ENCODE measurements around the gene SPECC1.
"Not testable (repeated sequence)": the region's sequence is repeated elsewhere in the genome, so short reads cannot be mapped to it uniquely, and the experiment has no call there.

The SPECC1 gene

GRCh38 chr17:20315821-20316220 is 306.7 kb downstream of the SPECC1 start:
- Histone ChIP-seq H3K27ac (ENCODE audit: low read depth, low read length, poor library complexity, severe bottlenecking) (no peak overlapping the region), H3K36me3 (ENCODE audit: insufficient read depth, low read length) (no peaks in the 10 kb centered on the region), H3K4me3 (ENCODE audit: low read depth, low read length, poor library complexity, severe bottlenecking) (no peak overlapping the region), H3K9me2 (ENCODE audit: low read depth, low read length) (no peaks in the 10 kb centered on the region), H3K27me3 (ENCODE audit: insufficient read depth, low read length) (no peaks in the 10 kb centered on the region), H3K4me1 (ENCODE audit: insufficient read depth, low read length, severe bottlenecking) (no peaks in the 10 kb centered on the region), H4K20me1 (ENCODE audit: insufficient read depth, low read length) (no peaks in the 10 kb centered on the region), H3K9ac (ENCODE audit: low read length) (no peak overlapping the region), H3K79me2 (ENCODE audit: insufficient read depth, low read length) (no peaks in the 10 kb centered on the region), H3K4me2 (ENCODE audit: low read length) (no peak overlapping the region), H3K9me3 (ENCODE audit: low read length) (no peaks in the 10 kb centered on the region), H2AFZ (ENCODE audit: low read length) (no peak overlapping the region), H3F3A (ENCODE audit: insufficient read depth, low read length) (no peaks in the 10 kb centered on the region)
- TF ChIP-seq CTCF (IDR thresholded peaks at IDR 0.05; ENCODE audit: low read length) (no peak), EZH2 (IDR thresholded peaks at IDR 0.05; ENCODE audit: borderline replicate concordance, low read length) (no peak)

GRCh38 chr17:20320535-20321229 is 311.5 kb downstream of the SPECC1 start:
- not testable (repeated sequence) for H3K79me2 ChIP-seq (ENCODE audit: insufficient read depth, low read length); H3K4me3 ChIP-seq (ENCODE audit: low read depth, low read length, poor library complexity, severe bottlenecking); H3K27me3 ChIP-seq (ENCODE audit: insufficient read depth, low read length); H4K20me1 ChIP-seq (ENCODE audit: insufficient read depth, low read length); H3K36me3 ChIP-seq (ENCODE audit: insufficient read depth, low read length); H3F3A ChIP-seq (ENCODE audit: insufficient read depth, low read length); H2AFZ ChIP-seq (ENCODE audit: low read length); H3K9me3 ChIP-seq (ENCODE audit: low read length); H3K27ac ChIP-seq (ENCODE audit: low read depth, low read length, poor library complexity, severe bottlenecking); H3K4me2 ChIP-seq (ENCODE audit: low read length); H3K9me2 ChIP-seq (ENCODE audit: low read depth, low read length); H3K9ac ChIP-seq (ENCODE audit: low read length); H3K4me1 ChIP-seq (ENCODE audit: insufficient read depth, low read length, severe bottlenecking)
- TF ChIP-seq CTCF (IDR thresholded peaks at IDR 0.05; ENCODE audit: low read length): peak; percentile 67

- not testable (repeated sequence) for H3K27me3 ChIP-seq (ENCODE audit: insufficient read depth, low read length); H3K4me3 ChIP-seq (ENCODE audit: low read depth, low read length, poor library complexity, severe bottlenecking); H3K9ac ChIP-seq (ENCODE audit: low read length); H3K79me2 ChIP-seq (ENCODE audit: insufficient read depth, low read length); H3K4me2 ChIP-seq (ENCODE audit: low read length); H3F3A ChIP-seq (ENCODE audit: insufficient read depth, low read length); H2AFZ ChIP-seq (ENCODE audit: low read length); H3K9me2 ChIP-seq (ENCODE audit: low read depth, low read length); H3K36me3 ChIP-seq (ENCODE audit: insufficient read depth, low read length); H4K20me1 ChIP-seq (ENCODE audit: insufficient read depth, low read length); H3K27ac ChIP-seq (ENCODE audit: low read depth, low read length, poor library complexity, severe bottlenecking); H3K9me3 ChIP-seq (ENCODE audit: low read length); H3K4me1 ChIP-seq (ENCODE audit: insufficient read depth, low read length, severe bottlenecking)
These were observed 312.2 kb downstream of the SPECC1 start for GRCh38 chr17:20321357-20321756.

- not testable (repeated sequence) for H3K27me3 ChIP-seq (ENCODE audit: insufficient read depth, low read length); H3F3A ChIP-seq (ENCODE audit: insufficient read depth, low read length); H3K36me3 ChIP-seq (ENCODE audit: insufficient read depth, low read length); H3K9ac ChIP-seq (ENCODE audit: low read length); H3K9me2 ChIP-seq (ENCODE audit: low read depth, low read length); H3K9me3 ChIP-seq (ENCODE audit: low read length); H2AFZ ChIP-seq (ENCODE audit: low read length); H3K79me2 ChIP-seq (ENCODE audit: insufficient read depth, low read length); H3K27ac ChIP-seq (ENCODE audit: low read depth, low read length, poor library complexity, severe bottlenecking); H3K4me2 ChIP-seq (ENCODE audit: low read length); H4K20me1 ChIP-seq (ENCODE audit: insufficient read depth, low read length); H3K4me1 ChIP-seq (ENCODE audit: insufficient read depth, low read length, severe bottlenecking); H3K4me3 ChIP-seq (ENCODE audit: low read depth, low read length, poor library complexity, severe bottlenecking)
These were observed 318.6 kb downstream of the SPECC1 start for GRCh38 chr17:20327739-20328138.

GRCh38 chr17:20351405-20351804 is 342.2 kb downstream of the SPECC1 start:
- not testable (repeated sequence) for H3K27me3 ChIP-seq (ENCODE audit: insufficient read depth, low read length); H3K9me3 ChIP-seq (ENCODE audit: low read length); H4K20me1 ChIP-seq (ENCODE audit: insufficient read depth, low read length); H3K4me1 ChIP-seq (ENCODE audit: insufficient read depth, low read length, severe bottlenecking); H3K4me2 ChIP-seq (ENCODE audit: low read length); H3F3A ChIP-seq (ENCODE audit: insufficient read depth, low read length); H3K36me3 ChIP-seq (ENCODE audit: insufficient read depth, low read length); H3K9me2 ChIP-seq (ENCODE audit: low read depth, low read length); H2AFZ ChIP-seq (ENCODE audit: low read length); H3K9ac ChIP-seq (ENCODE audit: low read length); H3K27ac ChIP-seq (ENCODE audit: low read depth, low read length, poor library complexity, severe bottlenecking); H3K79me2 ChIP-seq (ENCODE audit: insufficient read depth, low read length); H3K4me3 ChIP-seq (ENCODE audit: low read depth, low read length, poor library complexity, severe bottlenecking)

- H3K4me3 ChIP-seq (ENCODE audit: low read depth, low read length, poor library complexity, severe bottlenecking); H3K9me3 ChIP-seq (ENCODE audit: low read length); H2AFZ ChIP-seq (ENCODE audit: low read length); H3K9ac ChIP-seq (ENCODE audit: low read length); H3F3A ChIP-seq (ENCODE audit: insufficient read depth, low read length); H3K27ac ChIP-seq (ENCODE audit: low read depth, low read length, poor library complexity, severe bottlenecking); H3K4me1 ChIP-seq (ENCODE audit: insufficient read depth, low read length, severe bottlenecking); H3K79me2 ChIP-seq (ENCODE audit: insufficient read depth, low read length); H4K20me1 ChIP-seq (ENCODE audit: insufficient read depth, low read length); H3K27me3 ChIP-seq (ENCODE audit: insufficient read depth, low read length); H3K36me3 ChIP-seq (ENCODE audit: insufficient read depth, low read length); H3K9me2 ChIP-seq (ENCODE audit: low read depth, low read length); H3K4me2 ChIP-seq (ENCODE audit: low read length): not testable (repeated sequence)
These were observed 343.4 kb downstream of the SPECC1 start for GRCh38 chr17:20352567-20352966.

All from OCI-LY1 (cell line).